Tibial nerve (tissue), 4 donors: ENCODE results near the gene OR1J1.

Source experiments
- CTCF ChIP-seq, 5 experiments: fragments of 200-600 bp in 3 of 5; fragments of 450-650 bp in 2 of 5; sonication (generic) in 3 of 5; IDR thresholded peaks; one replicate each; pipeline ENCODE4 v1.5.1; 2016 to 2019; ENCODE audit warnings: antibody characterized with exemption in 5 of 5, mild to moderate bottlenecking in 3 of 5, moderate library complexity in 2 of 5
- EP300 ChIP-seq, 2 donors: sonication (generic); formaldehyde crosslinking; IDR thresholded peaks; one replicate each; pipeline ENCODE4 v1.6.1; 2017; ENCODE audit warnings: antibody characterized with exemption in 2 of 2, mild to moderate bottlenecking in 1 of 2
- POLR2A ChIP-seq, 2 donors: fragments of 450-650 bp; IDR thresholded peaks; one replicate each; pipeline ENCODE4 v1.6.1; 2017; ENCODE audit warnings: antibody characterized with exemption in 2 of 2, mild to moderate bottlenecking in 2 of 2, moderate library complexity in 2 of 2

GRCh38 chr9:122463828-122464632 is 13.7 kb downstream of the OR1J1 start:
- TF ChIP-seq POLR2A (IDR thresholded peaks at IDR 0.05) (no peak), CTCF (IDR thresholded peaks at IDR 0.05) (no peak), EP300 (IDR thresholded peaks at IDR 0.05) (no peak)
